COLO829 (cell line): Measurements from ENCODE around the gene OR5K1.

ENCODE experiments used
- DNase-seq: peaks from one replicate; pipeline ENCODE4 v3.0.0; 2012; ENCODE audit warnings: low spot score

The OR5K1 gene

GRCh38 chr3:98462901-98463300 lies at the start of gene OR5K1:
Gene OR5K1 (plus strand): TSS chr3:98463201. CDS start chr3:98469577, 6,376 bp downstream.
- DNase-seq = no peak

GRCh38 chr3:98432575-98432974 lies 30.4 kb upstream of the OR5K1 start:
- no peak for DNase-seq

- DNase-seq = no peak
Measured at GRCh38 chr3:98433764-98434163, 29.2 kb upstream of the OR5K1 start.

GRCh38 chr3:98434412-98434811 lies 28.6 kb upstream of the OR5K1 start:
- no peak for DNase-seq

- no peak for DNase-seq
Measured at GRCh38 chr3:98440283-98440682, 22.7 kb upstream of the OR5K1 start.

- no peak for DNase-seq
Measured at GRCh38 chr3:98445949-98446406, 17.0 kb upstream of the OR5K1 start.

GRCh38 chr3:98449606-98450193 lies 13.3 kb upstream of the OR5K1 start:
- DNase-seq = no peak

GRCh38 chr3:98450372-98450771 lies 12.6 kb upstream of the OR5K1 start:
- DNase-seq = no peak

- DNase-seq = no peak
Measured at GRCh38 chr3:98453827-98454226, 9.2 kb upstream of the OR5K1 start.

- no peak for DNase-seq
Measured at GRCh38 chr3:98454929-98455328, 8.1 kb upstream of the OR5K1 start.

GRCh38 chr3:98457543-98457942 lies 5.5 kb upstream of the OR5K1 start:
- no peak for DNase-seq

GRCh38 chr3:98460220-98460619 lies 2.8 kb upstream of the OR5K1 start:
- no peak for DNase-seq

GRCh38 chr3:98482717-98483482 lies 19.9 kb downstream of the OR5K1 start:
- no peak for DNase-seq

GRCh38 chr3:98483626-98484025 lies 20.6 kb downstream of the OR5K1 start:
- DNase-seq = no peak

- DNase-seq = no peak
Measured at GRCh38 chr3:98497381-98497780, 34.4 kb downstream of the OR5K1 start, which contains the start of gene OR5K2. Gene OR5K2 (plus strand): TSS chr3:98497681. CDS start chr3:98497681, 0 bp downstream.

- DNase-seq = no peak
Measured at GRCh38 chr3:98500019-98500418, 37.0 kb downstream of the OR5K1 start.

- no peak for DNase-seq
Measured at GRCh38 chr3:98501270-98501669, 38.3 kb downstream of the OR5K1 start.

GRCh38 chr3:98501863-98502576 lies 39.0 kb downstream of the OR5K1 start:
- no peak for DNase-seq

GRCh38 chr3:98504539-98504938 lies 41.5 kb downstream of the OR5K1 start:
- no peak for DNase-seq

- no peak for DNase-seq
Measured at GRCh38 chr3:98508582-98508981, 45.6 kb downstream of the OR5K1 start.

GRCh38 chr3:98512576-98512975 lies 49.6 kb downstream of the OR5K1 start:
- DNase-seq = no peak

GRCh38 chr3:98513091-98513511 lies 50.1 kb downstream of the OR5K1 start:
- DNase-seq = no peak

- no peak for DNase-seq
Measured at GRCh38 chr3:98513736-98514135, 50.7 kb downstream of the OR5K1 start.
